Fibroblast of pulmonary artery (primary cell): Measurements from ENCODE around the gene EBLN1.

Source experiments
- DNase-seq: peaks from one replicate; pipeline ENCODE4 v3.0.0-alpha.2; 2010; ENCODE audit warnings: low read depth
- H3K4me3 ChIP-seq: replicated peaks from 2 replicates; pipeline ENCODE4 v1.5.1; 2011; ENCODE audit warnings: low read depth, mild to moderate bottlenecking, control low read depth, low read length, moderate library complexity
- CTCF ChIP-seq: IDR thresholded peaks from 2 replicates; pipeline ENCODE4 v1.5.1; 2011; ENCODE audit warnings: mild to moderate bottlenecking, control low read depth, low read length, inconsistent platforms; ENCODE audit errors: missing control alignments

EBLN1 gene

GRCh38 chr10:22170582-22170981 lies 47.2 kb downstream of the EBLN1 start:
- no peak overlapping the region for H3K4me3 ChIP-seq
- no peak for DNase-seq
- TF ChIP-seq CTCF, result no peak

GRCh38 chr10:22159979-22160378 lies 57.8 kb downstream of the EBLN1 start:
- H3K4me3 ChIP-seq, result no peak overlapping the region
- TF ChIP-seq CTCF, result no peak
- DNase-seq, result no peak

- TF ChIP-seq CTCF, result no peak
- no peak for DNase-seq
- H3K4me3 ChIP-seq, result no peak overlapping the region
These were observed 58.6 kb downstream of the EBLN1 start for GRCh38 chr10:22159180-22159579.
